Chondrocyte (in vitro differentiated cells): Measurements from ENCODE around the gene EEPD1. TPM values are rescaled to one million over a fixed set of nuclear protein-coding genes. Genes with fewer than 3 reads are reported as not detected.

Experiments
- DNase-seq: peaks from one replicate; pipeline ENCODE4 v3.0.0; 2021; ENCODE audit warnings: mixed read lengths, low spot score
- H3K27ac Mint-ChIP-seq: one replicate; pipeline ENCODE4 v1.8.0; 2021; ENCODE audit warnings: mild to moderate bottlenecking, moderate library complexity, mixed read lengths; ENCODE audit not compliant: unreplicated experiment
- H3K27me3 Mint-ChIP-seq: 2 replicates; pipeline ENCODE4 v1.8.0; 2021; ENCODE audit warnings: low read depth, mixed read lengths
- H3K36me3 Mint-ChIP-seq: 2 replicates; pipeline ENCODE4 v1.8.0; 2021; ENCODE audit warnings: low read depth, mixed read lengths
- H3K4me1 Mint-ChIP-seq: 2 replicates; pipeline ENCODE4 v1.8.0; 2021; ENCODE audit warnings: low read depth, mild to moderate bottlenecking, mixed read lengths
- H3K4me3 Mint-ChIP-seq: one replicate; pipeline ENCODE4 v1.8.0; 2021; ENCODE audit warnings: mild to moderate bottlenecking, moderate library complexity, mixed read lengths; ENCODE audit not compliant: unreplicated experiment
- H3K9me3 Mint-ChIP-seq: 2 replicates; pipeline ENCODE4 v1.8.0; 2021; ENCODE audit warnings: low read depth, mixed read lengths
- total RNA-seq: library from RNA; stranded (reverse); gene quantifications from 3 replicates; pipeline ENCODE4 v1.2.1, GENCODE V29; 2021
- TF ChIP-seq, protein P1 (sequence below): fragments of 200-600 bp; sonication (generic); IDR thresholded peaks from 2 replicates; pipeline ENCODE4 v1.5.0; 2021; ENCODE audit warnings: antibody characterized with exemption, mild to moderate bottlenecking, moderate library complexity

Gene EEPD1
- total RNA-seq, 1 donor from 2014 or later, result 5.8 TPM

DNA sequence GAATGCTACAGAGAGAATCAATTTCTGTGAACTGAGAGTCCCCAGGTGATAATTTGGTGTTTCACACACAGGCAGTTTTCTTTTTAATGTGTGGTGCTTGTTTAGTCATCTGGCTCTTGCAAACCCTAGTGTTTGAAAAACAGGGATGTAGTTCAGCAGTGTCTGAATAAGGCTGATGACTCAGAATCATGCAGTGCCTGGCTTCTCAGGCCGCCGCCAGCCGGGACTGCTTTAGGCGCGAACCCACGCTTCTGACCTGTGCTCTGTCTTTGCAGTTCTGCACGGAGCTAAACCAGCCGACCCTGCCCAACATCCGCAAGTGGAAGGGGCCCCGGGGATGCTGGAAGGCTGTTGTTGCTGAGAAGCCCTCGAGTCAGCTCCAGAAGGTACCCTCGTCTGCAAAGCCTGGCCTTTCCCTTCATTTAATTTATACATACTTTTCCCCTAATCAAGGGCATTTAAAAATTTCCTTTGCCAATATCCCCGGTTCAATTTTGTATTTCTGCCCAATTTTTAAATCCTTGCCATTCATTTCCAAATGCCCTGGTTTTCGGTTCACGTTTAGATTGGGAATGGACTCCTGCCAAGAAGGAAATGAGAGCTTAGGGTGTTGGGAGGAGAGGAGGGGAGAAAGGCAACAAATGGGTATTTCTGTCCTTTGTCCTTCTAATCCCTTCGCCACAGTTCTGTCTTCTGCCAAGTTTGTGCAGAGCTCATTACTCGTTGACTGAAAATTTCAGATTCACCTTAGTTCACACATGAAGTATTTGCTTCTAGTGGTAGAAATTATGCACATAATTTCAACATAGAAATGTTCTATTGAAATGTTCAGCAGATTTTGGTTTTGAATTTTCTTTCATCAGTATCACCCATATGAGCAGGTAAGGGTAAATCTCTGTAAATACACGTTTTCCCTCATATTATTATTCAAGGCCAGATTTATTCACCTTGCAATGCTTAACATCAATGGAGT, 128.1 kb downstream of the EEPD1 start:
- Mint-ChIP-seq H3K4me3 (peak overlapping the region; percentile 45), H3K36me3 (no peaks in the 10 kb centered on the region), H3K9me3 (no peaks in the 10 kb centered on the region), H3K27me3 (no peaks in the 10 kb centered on the region), H3K27ac (peak overlapping the region; percentile 89), H3K4me1 (peaks cover 51% of the 10 kb centered on the region)
- TF ChIP-seq, protein P1, sequence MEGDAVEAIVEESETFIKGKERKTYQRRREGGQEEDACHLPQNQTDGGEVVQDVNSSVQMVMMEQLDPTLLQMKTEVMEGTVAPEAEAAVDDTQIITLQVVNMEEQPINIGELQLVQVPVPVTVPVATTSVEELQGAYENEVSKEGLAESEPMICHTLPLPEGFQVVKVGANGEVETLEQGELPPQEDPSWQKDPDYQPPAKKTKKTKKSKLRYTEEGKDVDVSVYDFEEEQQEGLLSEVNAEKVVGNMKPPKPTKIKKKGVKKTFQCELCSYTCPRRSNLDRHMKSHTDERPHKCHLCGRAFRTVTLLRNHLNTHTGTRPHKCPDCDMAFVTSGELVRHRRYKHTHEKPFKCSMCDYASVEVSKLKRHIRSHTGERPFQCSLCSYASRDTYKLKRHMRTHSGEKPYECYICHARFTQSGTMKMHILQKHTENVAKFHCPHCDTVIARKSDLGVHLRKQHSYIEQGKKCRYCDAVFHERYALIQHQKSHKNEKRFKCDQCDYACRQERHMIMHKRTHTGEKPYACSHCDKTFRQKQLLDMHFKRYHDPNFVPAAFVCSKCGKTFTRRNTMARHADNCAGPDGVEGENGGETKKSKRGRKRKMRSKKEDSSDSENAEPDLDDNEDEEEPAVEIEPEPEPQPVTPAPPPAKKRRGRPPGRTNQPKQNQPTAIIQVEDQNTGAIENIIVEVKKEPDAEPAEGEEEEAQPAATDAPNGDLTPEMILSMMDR, result peak; percentile 37
- DNase-seq, result no peak

GRCh38 chr7:36281945-36282717, 129.1 kb downstream of the EEPD1 start:
- no peak for DNase-seq
- Mint-ChIP-seq H3K27ac (peak overlapping the region; percentile 19), H3K4me1 (peaks cover 47% of the 10 kb centered on the region), H3K36me3 (peaks cover 1% of the 10 kb centered on the region), H3K27me3 (no peaks in the 10 kb centered on the region), H3K4me3 (no peak overlapping the region), H3K9me3 (no peaks in the 10 kb centered on the region)
- TF ChIP-seq, protein P1, result no peak

GRCh38 chr7:36283181-36283580, 130.1 kb downstream of the EEPD1 start:
- no peak overlapping the region for H3K4me3 Mint-ChIP-seq
- H3K27ac Mint-ChIP-seq, result no peak overlapping the region
- H3K27me3 Mint-ChIP-seq, result no peaks in the 10 kb centered on the region
- TF ChIP-seq, protein P1, result no peak
- peaks cover 1% of the 10 kb centered on the region for H3K36me3 Mint-ChIP-seq
- no peak for DNase-seq
- no peaks in the 10 kb centered on the region for H3K9me3 Mint-ChIP-seq
- peaks cover 41% of the 10 kb centered on the region for H3K4me1 Mint-ChIP-seq

DNA sequence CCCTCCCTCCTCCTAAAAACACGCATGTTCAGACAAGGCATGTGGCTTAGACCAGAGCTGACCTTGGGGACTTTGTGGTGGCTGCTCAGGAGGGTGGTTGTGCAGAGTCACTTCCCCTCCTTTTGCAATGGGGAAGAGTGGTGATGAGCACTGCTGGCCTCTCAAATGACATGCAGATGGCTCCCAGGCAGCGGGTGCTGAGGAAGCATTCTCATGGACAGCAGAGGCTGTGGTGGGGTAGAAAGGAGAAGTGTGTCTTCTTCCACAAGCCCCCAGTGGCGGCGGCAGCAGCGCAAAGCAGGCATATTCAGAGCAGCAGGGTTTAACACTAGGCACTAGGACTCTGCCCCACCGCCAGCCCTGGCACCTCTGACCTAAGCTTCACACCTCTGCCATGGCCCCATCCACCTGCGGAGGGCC, 130.7 kb downstream of the EEPD1 start:
- Mint-ChIP-seq H3K27ac (no peak overlapping the region), H3K9me3 (no peaks in the 10 kb centered on the region), H3K4me3 (no peak overlapping the region), H3K36me3 (peaks cover 1% of the 10 kb centered on the region), H3K27me3 (no peaks in the 10 kb centered on the region), H3K4me1 (peaks cover 36% of the 10 kb centered on the region)
- TF ChIP-seq, protein P1, result no peak
- DNase-seq, result no peak

GRCh38 chr7:36284456-36285090, 131.5 kb downstream of the EEPD1 start:
- Mint-ChIP-seq H3K36me3 (peaks cover 1% of the 10 kb centered on the region), H3K9me3 (no peaks in the 10 kb centered on the region), H3K4me3 (no peak overlapping the region), H3K27ac (no peak overlapping the region), H3K4me1 (peaks cover 28% of the 10 kb centered on the region), H3K27me3 (no peaks in the 10 kb centered on the region)
- no peak for DNase-seq
- TF ChIP-seq, protein P1, result no peak
